ENCODE data around the gene RGS6. TPM values are rescaled to one million over a fixed set of nuclear protein-coding genes. Genes with fewer than 3 reads are reported as not detected.
A peak's percentile ranks its signal among the peaks of the same experiment; 100 is the strongest.

The RGS6 gene
- total RNA-seq, 4 donors from 2014 or later = 7.6 to 25.3 (median 17.2) TPM

- Histone ChIP-seq H3K9me3 (no peaks in the 10 kb centered on the region), H3K4me1 (no peaks in the 10 kb centered on the region), H3K4me3 (replicated peaks in 1 of 3) (no peak overlapping the region), H3K36me3 (no peaks in the 10 kb centered on the region), H3K27ac (no peak overlapping the region), H3K27me3 (no peaks in the 10 kb centered on the region)
- 27 to 41% methylated on average over 6 to 7 of the region's 8 CpGs for WGBS, 2 donors
- DNase-seq = peak; percentile 19 to 28
- TF ChIP-seq POLR2A (IDR thresholded peaks at IDR 0.05) (no peak), CTCF (IDR thresholded peaks at IDR 0.05) (no peak)
- intact Hi-C loops (cut with DNase I) = no loop called here
Observed at GRCh38 chr14:72544615-72545387, 612.6 kb downstream of the RGS6 start.

DNA sequence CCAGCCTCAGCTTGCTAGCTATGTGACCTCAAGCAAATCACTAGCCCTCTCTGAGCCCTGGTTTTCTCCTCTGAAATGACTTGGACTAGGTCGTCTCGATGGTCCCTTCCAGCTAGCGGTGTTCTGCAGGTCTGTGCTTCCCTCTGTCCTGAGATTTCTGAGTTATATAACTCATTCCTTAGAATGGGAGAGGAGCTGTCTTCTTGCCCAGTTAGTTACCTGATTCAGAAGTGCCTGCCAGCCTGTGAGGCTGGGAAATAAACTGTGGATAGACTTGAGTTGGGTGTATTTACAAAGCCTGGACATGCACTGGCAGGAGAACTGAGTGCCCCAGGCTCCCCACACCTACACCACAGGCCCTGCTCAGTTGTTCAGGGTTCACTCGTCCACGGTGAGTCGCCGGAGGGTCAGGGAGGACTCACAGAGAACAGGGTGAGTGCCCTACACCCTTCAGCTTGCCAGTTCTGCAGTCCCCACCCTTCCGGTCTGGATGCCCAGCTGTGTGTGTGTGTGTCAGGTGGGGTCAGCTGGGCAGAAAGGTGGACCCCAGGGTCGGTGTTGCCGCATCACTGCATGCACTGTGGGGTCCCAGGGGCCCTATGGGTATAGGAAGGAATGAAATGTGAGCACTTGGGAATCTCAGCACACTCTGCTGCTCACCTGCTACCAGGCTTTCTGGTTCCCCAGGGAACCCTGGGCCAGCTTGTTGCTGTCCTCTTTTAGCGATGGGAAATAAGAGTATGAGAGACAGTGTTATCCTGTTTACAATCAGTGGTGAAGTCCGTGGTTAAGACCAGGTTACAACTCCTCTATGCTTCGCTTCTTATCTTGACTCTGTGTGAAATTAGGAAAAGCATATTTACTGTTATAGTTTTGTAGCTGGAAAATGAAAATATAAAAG, 613.4 kb downstream of the RGS6 start:
- 83 to 85% methylated on average over 12 to 13 of the region's 13 CpGs for WGBS, 2 donors
- H3K27ac ChIP-seq = no peak overlapping the region

GRCh38 chr14:72546344-72547016, 614.3 kb downstream of the RGS6 start:
- no peaks in the 10 kb centered on the region for H3K4me1 ChIP-seq
- H3K4me3 ChIP-seq (replicated peaks in 1 of 3) = no peak overlapping the region
- intact Hi-C loops (cut with DNase I) = no loop called here
- DNase-seq = no peak
- no peak overlapping the region for H3K27ac ChIP-seq
- no peaks in the 10 kb centered on the region for H3K9me3 ChIP-seq
- no peaks in the 10 kb centered on the region for H3K27me3 ChIP-seq
- H3K36me3 ChIP-seq = no peaks in the 10 kb centered on the region
- TF ChIP-seq CTCF (IDR thresholded peaks at IDR 0.05) (no peak), POLR2A (IDR thresholded peaks at IDR 0.05) (no peak)
- WGBS, 2 donors = 86 to 90% methylated on average over 14 to 16 of the region's 16 CpGs

More for the DNA sequence above, 613.4 kb downstream of the RGS6 start:
- H3K4me3 ChIP-seq (replicated peaks in 1 of 3) = no peak overlapping the region
- intact Hi-C loops (cut with DNase I) = no loop called here
- TF ChIP-seq POLR2A (IDR thresholded peaks at IDR 0.05) = no peak
- TF ChIP-seq CTCF (IDR thresholded peaks at IDR 0.05) = no peak
- DNase-seq = no peak
- H3K9me3 ChIP-seq = no peaks in the 10 kb centered on the region
- H3K27me3 ChIP-seq = no peaks in the 10 kb centered on the region
- no peaks in the 10 kb centered on the region for H3K36me3 ChIP-seq
- H3K4me1 ChIP-seq = no peaks in the 10 kb centered on the region

GRCh38 chr14:72547999-72548398, 615.8 kb downstream of the RGS6 start:
- no peak for DNase-seq
- H3K27me3 ChIP-seq = no peaks in the 10 kb centered on the region
- H3K36me3 ChIP-seq = no peaks in the 10 kb centered on the region
- H3K4me3 ChIP-seq (replicated peaks in 1 of 3) = no peak overlapping the region
- H3K27ac ChIP-seq = no peak overlapping the region
- intact Hi-C loops (cut with DNase I) = no loop called here
- peaks cover 2 to 6% of the 10 kb centered on the region in 2 donors for H3K4me1 ChIP-seq
- WGBS, 2 donors = 90 to 94% methylated on average over 9 of the region's 9 CpGs
- no peak for TF ChIP-seq POLR2A (IDR thresholded peaks at IDR 0.05)
- no peak for TF ChIP-seq CTCF (IDR thresholded peaks at IDR 0.05)
- no peaks in the 10 kb centered on the region for H3K9me3 ChIP-seq

Measured in thyroid gland (tissue), 4 donors.